NCI-H1694 (cell line): ENCODE results near the gene ACHE.
"Not testable (repeated sequence)": the region's sequence is repeated elsewhere in the genome, so short reads cannot be mapped to it uniquely, and the experiment has no call there.

Source experiments
- DNase-seq: peaks from one replicate; lab custom pipeline; 2025; lab: John Stamatoyannopoulos, UW

Gene ACHE

GRCh38 chr7:100861616-100861985 is 34.1 kb downstream of the ACHE start:
- DNase-seq: no peak

DNA sequence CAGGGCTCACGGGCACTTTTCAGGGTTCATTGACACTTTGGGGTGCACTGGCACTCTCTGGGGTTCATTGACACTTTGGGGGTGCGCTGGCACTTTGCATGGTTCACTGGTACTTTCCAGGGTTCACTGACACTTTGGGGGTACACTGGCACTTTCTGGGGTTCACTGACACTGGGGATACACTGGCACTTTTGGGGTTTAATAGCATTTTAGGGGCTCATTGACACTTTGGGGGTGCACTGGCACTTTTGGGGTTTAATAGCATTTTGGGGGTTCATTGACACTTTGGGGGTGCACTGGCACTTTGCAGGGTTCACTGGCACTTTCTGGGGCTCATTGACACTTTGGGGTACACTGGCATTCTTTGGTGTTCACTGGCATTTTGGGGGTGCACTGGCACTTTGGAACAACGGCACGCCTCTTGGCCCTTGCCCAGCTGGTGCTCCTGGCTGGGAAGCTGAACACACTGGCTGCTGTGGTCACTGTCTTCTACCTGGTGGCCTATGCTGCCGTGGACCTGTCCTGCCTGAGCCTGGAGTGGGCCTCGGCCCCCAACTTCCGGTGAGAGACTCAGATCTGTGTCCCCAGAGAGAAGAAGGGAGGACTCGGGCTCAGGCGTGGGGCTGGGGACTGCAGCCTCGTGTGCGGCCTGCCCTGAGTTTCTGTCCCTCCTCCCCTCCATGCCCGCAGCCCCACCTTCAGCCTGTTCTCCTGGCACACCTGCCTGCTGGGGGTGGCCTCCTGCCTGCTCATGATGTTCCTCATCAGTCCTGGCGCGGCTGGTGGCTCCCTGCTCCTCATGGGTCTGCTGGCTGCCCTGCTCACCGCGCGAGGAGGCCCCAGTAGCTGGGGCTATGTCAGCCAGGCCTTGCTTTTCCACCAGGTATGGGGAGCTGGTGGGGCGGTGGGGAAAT is 34.7 kb downstream of the ACHE start:
- no peak for DNase-seq

DNA sequence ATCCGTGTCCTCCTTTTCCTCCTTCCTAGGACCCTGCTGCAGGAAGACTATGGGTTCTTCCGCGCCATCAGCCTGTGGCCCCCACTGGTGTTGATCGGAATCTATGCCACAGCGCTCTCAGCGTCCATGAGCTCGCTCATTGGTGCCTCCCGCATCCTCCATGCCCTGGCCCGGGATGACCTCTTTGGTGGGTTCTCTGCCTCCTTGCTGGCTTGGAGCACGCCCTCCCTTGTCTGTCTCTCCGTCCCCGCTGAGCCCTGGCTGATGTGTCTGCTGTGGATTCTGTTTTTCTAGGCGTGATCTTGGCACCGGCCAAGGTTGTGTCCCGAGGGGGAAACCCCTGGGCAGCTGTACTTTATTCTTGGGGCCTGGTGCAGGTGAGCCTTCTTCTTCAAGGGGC is 35.8 kb downstream of the ACHE start:
- DNase-seq: no peak

DNA sequence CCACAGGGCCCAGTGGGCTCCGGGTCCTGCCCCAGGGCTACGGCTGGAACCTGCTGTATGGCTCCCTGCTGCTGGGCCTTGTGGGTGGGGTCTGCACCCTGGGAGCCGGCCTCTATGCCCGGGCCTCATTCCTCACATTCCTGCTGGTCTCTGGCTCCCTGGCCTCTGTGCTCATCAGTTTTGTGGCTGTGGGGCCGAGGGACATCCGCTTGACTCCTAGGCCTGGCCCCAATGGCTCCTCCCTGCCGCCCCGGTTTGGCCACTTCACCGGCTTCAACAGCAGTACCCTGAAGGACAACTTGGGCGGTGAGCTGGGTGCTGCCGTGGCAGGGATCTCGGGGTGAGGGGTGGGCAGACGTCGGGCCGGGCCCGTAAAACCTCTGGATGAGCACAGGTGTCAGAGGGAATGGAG is 38.8 kb downstream of the ACHE start:
- DNase-seq: no peak

DNA sequence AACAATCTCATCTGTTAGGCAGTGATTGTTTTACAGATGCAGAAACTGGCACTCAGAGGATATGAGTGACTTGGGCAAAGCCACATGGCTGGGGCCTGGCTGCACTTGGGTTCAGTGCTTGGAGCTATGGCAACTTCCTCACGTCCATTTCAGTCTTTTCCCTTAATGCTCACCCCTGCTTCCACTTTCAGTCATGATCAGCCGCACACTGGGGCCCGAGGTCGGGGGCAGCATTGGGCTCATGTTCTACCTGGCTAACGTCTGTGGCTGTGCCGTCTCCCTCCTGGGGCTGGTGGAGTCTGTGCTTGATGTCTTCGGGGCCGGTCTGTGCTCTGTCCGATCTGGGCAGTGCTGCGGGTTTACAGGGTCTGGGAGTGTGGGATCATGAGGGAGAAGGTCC is 40.2 kb downstream of the ACHE start:
- no peak for DNase-seq

- not testable (repeated sequence) for DNase-seq
These were observed 40.8 kb downstream of the ACHE start for GRCh38 chr7:100854899-100855298.

DNA sequence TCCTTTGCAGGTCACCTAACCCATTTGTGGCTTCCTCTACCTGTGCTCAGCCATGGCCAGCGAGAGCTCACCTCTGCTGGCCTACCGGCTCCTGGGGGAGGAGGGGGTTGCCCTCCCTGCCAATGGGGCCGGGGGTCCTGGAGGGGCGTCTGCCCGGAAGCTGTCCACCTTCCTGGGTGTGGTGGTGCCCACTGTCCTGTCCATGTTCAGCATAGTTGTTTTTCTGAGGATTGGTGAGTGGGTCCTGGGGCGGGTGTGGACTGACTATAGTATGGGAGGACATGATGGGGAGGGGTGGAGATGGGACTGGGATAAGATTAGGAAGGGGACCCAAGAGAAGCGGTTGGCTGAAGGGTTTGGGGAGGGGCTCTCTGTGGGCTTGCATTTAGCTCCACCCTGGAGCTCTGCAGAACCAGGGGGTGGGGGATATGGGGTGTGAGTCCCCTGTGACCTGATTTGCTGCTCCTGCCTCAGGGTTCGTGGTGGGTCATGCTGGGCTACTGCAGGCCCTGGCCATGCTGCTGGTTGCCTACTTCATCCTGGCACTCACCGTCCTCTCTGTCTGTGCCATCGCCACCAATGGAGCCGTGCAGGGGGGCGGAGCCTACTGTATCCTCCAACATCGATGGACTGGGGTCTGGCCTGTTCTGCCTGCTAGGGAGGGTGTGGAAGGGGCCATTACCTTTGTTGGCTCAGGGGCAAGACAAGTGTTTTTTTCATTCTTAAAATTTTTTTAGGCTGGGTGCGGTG is 41.4 kb downstream of the ACHE start:
- no peak for DNase-seq

GRCh38 chr7:100852048-100852872 is 43.4 kb downstream of the ACHE start, which contains the start of gene SLC12A9:
SLC12A9 (plus strand) TSS chr7:100852713; CDS start chr7:100854198, 1,485 bp downstream.
- DNase-seq: peak; percentile 74

DNA sequence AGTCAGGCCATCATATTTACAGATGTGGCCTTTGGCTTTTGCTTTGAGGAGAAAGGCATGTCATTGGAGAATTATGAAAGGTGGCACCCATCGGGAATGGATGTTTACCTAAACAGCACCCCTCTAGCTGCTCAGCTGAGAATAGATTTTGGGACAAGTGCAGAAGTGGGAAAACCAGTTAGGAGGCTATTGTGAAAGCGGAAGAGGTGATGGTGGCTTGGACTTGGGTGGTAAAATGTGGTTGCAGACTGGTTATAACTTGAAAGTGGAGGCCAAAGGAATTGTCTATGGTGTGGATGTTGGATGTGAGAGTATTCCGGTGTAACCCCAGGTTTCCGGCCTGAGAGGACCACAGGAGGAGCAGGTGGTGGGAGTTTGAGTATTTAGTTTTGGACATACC is 48.3 kb downstream of the ACHE start:
- no peak for DNase-seq

DNA sequence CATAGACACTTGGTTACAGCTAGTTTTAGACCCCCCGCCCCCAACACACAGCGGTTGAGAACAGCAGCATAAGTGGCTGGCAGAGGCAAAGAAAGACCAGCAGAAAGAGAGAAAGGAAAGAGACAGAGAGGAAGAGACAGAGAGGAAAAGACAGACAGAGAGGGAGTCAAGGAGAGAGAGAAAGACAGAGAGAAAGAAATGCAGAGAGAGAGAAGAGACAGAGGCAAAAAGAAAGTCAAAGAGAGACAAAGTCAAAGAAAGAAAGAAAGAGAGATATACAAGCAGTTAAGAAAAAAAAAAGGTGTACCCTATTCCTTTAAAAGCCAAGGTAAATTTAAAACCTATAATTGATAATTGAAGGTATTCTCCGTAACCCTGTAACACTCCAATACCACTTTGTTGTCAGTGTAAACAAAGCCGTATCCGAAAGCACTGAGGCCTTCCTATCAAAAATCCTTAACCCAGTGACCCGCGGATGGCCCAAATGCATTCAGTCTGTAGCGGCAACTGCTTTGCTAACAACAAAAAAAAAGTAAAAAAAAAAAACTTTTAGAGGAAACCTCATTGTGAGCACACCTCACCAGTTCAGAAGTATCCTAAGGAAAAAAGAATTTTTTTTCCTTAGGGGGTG is 55.1 kb downstream of the ACHE start:
- no peak for DNase-seq
